HAP-1 (cell line): Measurements from ENCODE around the gene OPN4.

ENCODE experiments used
- DNase-seq, 2 experiments: peaks; one replicate each; pipeline ENCODE4 v3.0.0-alpha.2; 2016 to 2020; ENCODE audit warnings: low spot score in 2 of 2
- H3K27me3 ChIP-seq: fragments of 250-450 bp; sonication (Bioruptor Pico); 2 replicates; pipeline ENCODE4 v1.5.1; 2020; ENCODE audit warnings: low read depth, mild to moderate bottlenecking, moderate library complexity
- H3K36me3 ChIP-seq: fragments of 250-450 bp; sonication (Bioruptor Pico); replicated peaks from 2 replicates; pipeline ENCODE4 v1.5.1; 2020; ENCODE audit warnings: mild to moderate bottlenecking
- H3K4me1 ChIP-seq: fragments of 250-450 bp; sonication (Bioruptor Pico); 2 replicates; pipeline ENCODE4 v1.5.1; 2020; ENCODE audit warnings: mild to moderate bottlenecking
- H3K4me3 ChIP-seq: fragments of 250-450 bp; sonication (Bioruptor Pico); 2 replicates; pipeline ENCODE4 v1.5.1; 2020; ENCODE audit warnings: mild to moderate bottlenecking, moderate library complexity
- H3K9me3 ChIP-seq: fragments of 250-450 bp; sonication (Bioruptor Pico); 2 replicates; pipeline ENCODE4 v1.5.1; 2020; ENCODE audit warnings: mild to moderate bottlenecking, moderate library complexity
- in situ Hi-C: fragments of 300-500 bp; cut with MboI; formaldehyde crosslinking; loops from 3 replicates; pipeline ENCODE4 v1.14.3; 2020; ENCODE audit warnings: low sequenced_read_pairs, inconsistent platforms, mixed read lengths

OPN4 gene

DNA sequence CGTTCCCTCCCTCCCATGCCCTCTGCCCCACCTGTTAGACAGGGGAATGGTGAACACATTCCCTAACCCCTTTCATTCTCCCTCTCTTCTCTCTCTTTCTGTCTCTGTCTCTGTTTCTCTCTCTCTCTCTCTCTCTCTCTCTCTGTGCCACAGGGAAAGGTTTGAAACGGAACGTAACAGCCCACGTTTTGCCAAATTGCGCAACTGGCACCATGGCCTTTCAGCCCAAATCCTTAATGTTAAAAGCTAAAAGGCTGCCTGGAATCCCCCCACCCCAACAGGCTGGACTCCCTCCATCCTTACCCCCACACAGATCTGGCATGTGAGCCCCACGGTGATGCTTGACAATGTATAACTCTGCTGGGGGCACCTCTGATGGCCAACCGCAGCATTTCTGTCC, 44.8 kb downstream of the OPN4 start:
- in situ Hi-C loops, result no loop called here

DNA sequence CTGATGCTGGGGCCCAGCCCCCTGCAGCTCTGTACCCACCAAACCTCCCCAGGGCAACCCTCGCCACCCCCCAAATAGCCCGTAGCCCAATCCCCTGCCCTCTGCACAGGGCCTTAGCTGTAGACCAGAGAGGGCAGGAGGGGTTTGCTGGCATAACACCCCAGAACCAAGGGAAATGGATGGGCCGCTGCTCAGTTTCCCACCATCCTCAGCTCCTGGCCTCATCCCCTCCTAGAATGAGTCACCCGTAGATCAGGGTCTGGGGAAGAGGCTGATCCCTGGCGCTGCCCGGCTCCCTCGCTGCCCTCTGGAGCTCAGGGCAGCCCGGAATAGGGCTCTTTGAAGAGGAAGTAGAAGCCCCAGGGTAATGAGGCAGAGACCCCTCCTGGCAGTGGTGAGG, 45.2 kb downstream of the OPN4 start:
- in situ Hi-C loops, result no loop called here
- Histone ChIP-seq H3K27me3 (no peaks in the 10 kb centered on the region), H3K36me3 (no peaks in the 10 kb centered on the region), H3K4me1 (no peaks in the 10 kb centered on the region), H3K9me3 (no peaks in the 10 kb centered on the region), H3K4me3 (no peak overlapping the region)
- no peak for DNase-seq

More for the DNA sequence above, 44.8 kb downstream of the OPN4 start:
- no peaks in the 10 kb centered on the region for H3K4me1 ChIP-seq
- H3K36me3 ChIP-seq, result no peaks in the 10 kb centered on the region
- H3K9me3 ChIP-seq, result no peaks in the 10 kb centered on the region
- no peak overlapping the region for H3K4me3 ChIP-seq
- no peaks in the 10 kb centered on the region for H3K27me3 ChIP-seq
- no peak for DNase-seq

DNA sequence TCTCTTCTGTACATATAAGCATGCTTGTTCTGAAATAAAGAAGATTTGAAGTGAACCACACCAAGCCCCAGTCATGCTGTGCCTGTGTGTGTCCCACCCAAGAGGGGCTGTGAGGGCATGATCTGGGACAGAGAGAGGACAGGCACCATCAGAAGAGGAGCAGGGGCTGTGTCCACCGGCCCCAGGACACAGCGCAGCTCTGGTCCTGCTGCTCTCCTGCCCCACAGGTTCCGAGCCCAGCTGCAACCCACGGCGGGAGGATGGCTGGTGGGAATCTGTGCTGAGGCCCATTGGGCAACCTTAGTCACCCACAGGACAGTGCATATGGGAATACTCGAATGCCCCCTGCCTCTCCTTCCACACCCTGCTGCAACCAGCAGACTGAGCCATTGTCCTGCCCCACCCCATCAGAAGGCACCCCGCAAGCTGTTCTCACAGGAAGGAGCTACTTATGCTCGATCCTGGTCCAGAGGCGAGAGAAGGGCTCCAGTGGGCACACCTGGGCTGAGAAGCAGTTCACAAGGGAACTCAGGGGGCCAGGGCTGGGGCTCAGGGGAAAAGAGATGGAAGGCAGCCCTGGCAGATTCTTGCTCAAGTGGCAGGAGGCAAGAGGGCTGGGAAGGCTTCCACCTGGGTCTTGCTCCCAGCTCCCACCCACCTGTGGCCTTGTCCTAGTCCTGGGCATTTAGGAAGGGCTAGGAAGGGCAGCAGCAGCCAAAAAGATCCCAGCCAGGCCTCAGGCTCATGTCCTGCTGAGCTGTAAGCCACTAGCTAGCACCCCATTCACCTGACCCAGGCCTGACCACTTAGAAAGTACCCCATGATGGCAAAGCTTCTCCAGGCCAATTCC, 45.9 kb downstream of the OPN4 start:
- in situ Hi-C loops, result no loop called here
- DNase-seq, result no peak
- no peaks in the 10 kb centered on the region for H3K36me3 ChIP-seq

GRCh38 chr10:86700851-86701617, 46.7 kb downstream of the OPN4 start:
- DNase-seq, result no peak
- in situ Hi-C loops, result no loop called here
- Histone ChIP-seq H3K9me3 (no peaks in the 10 kb centered on the region), H3K4me1 (peaks cover 5% of the 10 kb centered on the region), H3K4me3 (no peak overlapping the region), H3K36me3 (no peaks in the 10 kb centered on the region), H3K27me3 (no peaks in the 10 kb centered on the region)

More for the DNA sequence above, 45.9 kb downstream of the OPN4 start:
- Histone ChIP-seq H3K9me3 (no peaks in the 10 kb centered on the region), H3K4me1 (peaks cover 5% of the 10 kb centered on the region), H3K27me3 (no peaks in the 10 kb centered on the region), H3K4me3 (no peak overlapping the region)

DNA sequence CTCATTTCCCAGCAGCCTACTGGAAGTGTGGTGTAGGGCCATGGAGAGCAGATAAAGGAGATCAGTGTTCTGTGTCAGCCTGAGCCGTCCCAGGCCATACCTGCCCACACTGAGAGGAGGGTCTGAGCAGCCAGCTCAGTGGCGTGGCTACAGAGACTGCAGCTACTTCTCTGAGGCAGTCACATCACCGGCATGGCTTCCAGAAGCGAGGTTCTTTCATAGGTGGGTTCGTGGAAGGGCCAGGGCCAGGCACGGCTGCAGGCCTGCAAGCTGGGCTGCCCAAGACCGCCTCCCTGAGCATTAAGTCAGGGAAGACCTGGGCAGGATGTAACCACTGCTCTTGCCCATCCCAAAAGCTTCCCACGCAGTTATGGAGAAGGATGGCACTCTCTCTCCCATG, 48.8 kb downstream of the OPN4 start:
- Histone ChIP-seq H3K4me3 (no peak overlapping the region), H3K27me3 (no peaks in the 10 kb centered on the region), H3K36me3 (no peaks in the 10 kb centered on the region), H3K4me1 (peaks cover 5% of the 10 kb centered on the region), H3K9me3 (no peaks in the 10 kb centered on the region)
- no peak for DNase-seq
- in situ Hi-C loops, result no loop called here

DNA sequence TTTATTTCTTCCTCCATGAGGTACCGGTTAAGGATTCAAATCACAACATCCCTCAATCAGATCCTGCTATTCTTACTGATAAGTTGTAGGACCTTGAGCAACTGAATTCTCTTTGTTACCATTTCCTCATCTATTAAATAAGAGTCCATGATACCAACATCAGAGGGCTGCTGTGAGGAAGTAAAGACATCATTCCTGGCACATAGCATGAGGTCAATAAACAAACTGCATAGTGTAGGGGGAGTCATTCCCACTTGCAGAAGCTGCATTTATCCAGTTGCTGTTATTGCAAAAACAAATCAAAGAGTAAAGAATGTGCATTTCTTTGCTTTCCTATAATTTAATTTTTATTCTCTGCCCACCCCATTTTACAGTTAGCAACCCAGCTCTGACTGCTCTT, 50.8 kb downstream of the OPN4 start:
- no peak overlapping the region for H3K4me3 ChIP-seq
- H3K27me3 ChIP-seq, result no peaks in the 10 kb centered on the region
- in situ Hi-C loops, result loop anchor here (5.0 kb wide), 1 partner anchor 192 kb away; no protein-coding TSS in a partner anchor

GRCh38 chr10:86705905-86706304, 51.6 kb downstream of the OPN4 start:
- DNase-seq, result no peak
- Histone ChIP-seq H3K4me3 (no peak overlapping the region), H3K9me3 (no peaks in the 10 kb centered on the region), H3K4me1 (peaks cover 7% of the 10 kb centered on the region), H3K36me3 (no peaks in the 10 kb centered on the region), H3K27me3 (no peaks in the 10 kb centered on the region)
- in situ Hi-C loops, result loop anchor here (5.0 kb wide), 1 partner anchor 191 kb away; no protein-coding TSS in a partner anchor

More for the DNA sequence above, 50.8 kb downstream of the OPN4 start:
- no peak for DNase-seq
- Histone ChIP-seq H3K4me1 (peaks cover 5% of the 10 kb centered on the region), H3K9me3 (no peaks in the 10 kb centered on the region), H3K36me3 (no peaks in the 10 kb centered on the region)

- Histone ChIP-seq H3K9me3 (no peaks in the 10 kb centered on the region), H3K4me3 (no peak overlapping the region), H3K27me3 (no peaks in the 10 kb centered on the region), H3K4me1 (peaks cover 8% of the 10 kb centered on the region), H3K36me3 (no peaks in the 10 kb centered on the region)
- in situ Hi-C loops, result loop anchor here (5.0 kb wide), 1 partner anchor 191 kb away; no protein-coding TSS in a partner anchor
- DNase-seq, result no peak
Measured at GRCh38 chr10:86706401-86706841, 52.1 kb downstream of the OPN4 start.

DNA sequence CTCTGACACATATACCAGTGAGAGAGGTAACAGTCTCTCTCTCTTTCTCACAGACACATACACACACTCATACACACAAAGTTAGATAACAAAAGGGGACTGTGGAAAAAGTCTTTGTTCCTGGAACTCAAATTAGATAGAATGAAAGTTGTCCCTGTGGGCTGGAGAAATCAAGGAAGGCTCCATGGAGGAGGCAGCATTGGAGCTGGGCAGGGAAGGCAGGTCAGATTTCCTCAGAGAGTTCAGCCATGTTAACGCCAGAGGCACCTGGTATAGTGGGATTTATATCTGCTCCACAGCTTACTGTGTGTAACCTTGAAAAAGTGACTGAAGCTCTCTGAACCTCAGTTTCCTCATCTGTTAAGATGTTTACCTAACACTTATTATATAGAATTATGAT, 52.6 kb downstream of the OPN4 start:
- in situ Hi-C loops, result loop anchor here (5.0 kb wide), 1 partner anchor 190 kb away; no protein-coding TSS in a partner anchor
- no peak for DNase-seq
- H3K9me3 ChIP-seq, result no peaks in the 10 kb centered on the region
- no peaks in the 10 kb centered on the region for H3K36me3 ChIP-seq
- no peaks in the 10 kb centered on the region for H3K27me3 ChIP-seq
- no peak overlapping the region for H3K4me3 ChIP-seq
- peaks cover 10% of the 10 kb centered on the region for H3K4me1 ChIP-seq

- Histone ChIP-seq H3K9me3 (no peaks in the 10 kb centered on the region), H3K27me3 (no peaks in the 10 kb centered on the region), H3K4me3 (no peak overlapping the region), H3K36me3 (no peaks in the 10 kb centered on the region), H3K4me1 (peaks cover 15% of the 10 kb centered on the region)
- in situ Hi-C loops, result loop anchor here (5.0 kb wide), 1 partner anchor 190 kb away; no protein-coding TSS in a partner anchor
- no peak for DNase-seq
Measured at GRCh38 chr10:86707505-86707904, 53.2 kb downstream of the OPN4 start.

DNA sequence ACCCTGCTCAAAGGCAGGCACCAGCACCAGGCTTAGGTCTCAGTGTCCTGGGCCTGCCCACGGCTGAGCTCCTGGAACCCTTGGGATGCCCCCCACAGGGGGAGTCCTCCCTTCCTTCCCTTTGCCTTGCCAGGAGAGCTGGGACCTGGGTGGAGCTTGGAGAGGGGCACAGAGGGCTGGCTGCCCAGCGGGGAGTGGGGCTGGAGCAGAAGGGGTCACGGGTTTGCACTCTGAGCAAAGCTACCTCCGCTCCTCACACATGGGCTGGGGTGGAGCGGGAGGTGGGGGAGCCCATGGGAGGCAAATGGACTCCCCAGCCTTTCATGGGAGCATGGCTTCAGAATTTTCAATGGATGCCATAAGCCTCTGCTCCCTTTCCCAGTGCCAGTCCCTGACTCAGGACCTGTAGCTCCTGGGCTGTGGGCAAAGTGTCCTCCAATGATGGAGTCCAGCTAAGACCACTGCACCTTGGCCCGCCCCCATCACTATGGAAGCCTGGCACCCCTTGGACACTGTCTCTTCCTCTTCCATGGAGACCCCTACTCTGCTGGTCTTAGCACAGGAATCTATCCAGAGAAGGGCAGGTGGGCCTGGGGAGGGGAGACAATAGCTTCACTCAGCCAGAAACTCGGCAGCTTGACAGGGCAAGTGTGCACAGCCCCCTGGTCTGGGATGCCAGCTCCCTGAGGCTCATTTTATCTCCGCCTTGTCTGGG, 53.9 kb downstream of the OPN4 start:
- no peaks in the 10 kb centered on the region for H3K27me3 ChIP-seq
- no peaks in the 10 kb centered on the region for H3K36me3 ChIP-seq
- peaks cover 16% of the 10 kb centered on the region for H3K4me1 ChIP-seq
- no peaks in the 10 kb centered on the region for H3K9me3 ChIP-seq
- no peak overlapping the region for H3K4me3 ChIP-seq
- in situ Hi-C loops, result loop anchor here (5.0 kb wide), 1 partner anchor 189 kb away; no protein-coding TSS in a partner anchor
- DNase-seq, result no peak

- Histone ChIP-seq H3K27me3 (no peaks in the 10 kb centered on the region), H3K4me1 (peaks cover 16% of the 10 kb centered on the region), H3K36me3 (no peaks in the 10 kb centered on the region), H3K4me3 (no peak overlapping the region), H3K9me3 (no peaks in the 10 kb centered on the region)
- DNase-seq, result no peak
- in situ Hi-C loops, result loop anchor here (5.0 kb wide), 1 partner anchor 188 kb away; no protein-coding TSS in a partner anchor
Measured at GRCh38 chr10:86708783-86709380, 54.5 kb downstream of the OPN4 start.
